Measurements from ENCODE around the gene ARHGEF28.

The ARHGEF28 gene

GRCh38 chr5:73663161-73663859 is 37.3 kb downstream of the ARHGEF28 start:
- DNase-seq = no peak

GRCh38 chr5:73663860-73664240 is 37.9 kb downstream of the ARHGEF28 start:
- DNase-seq = no peak

GRCh38 chr5:73664796-73665195 is 38.8 kb downstream of the ARHGEF28 start:
- DNase-seq = no peak

GRCh38 chr5:73666891-73667290 is 40.9 kb downstream of the ARHGEF28 start:
- DNase-seq = no peak

GRCh38 chr5:73668017-73668416 is 42.0 kb downstream of the ARHGEF28 start:
- no peak for DNase-seq

GRCh38 chr5:73668486-73669111 is 42.6 kb downstream of the ARHGEF28 start:
- no peak for DNase-seq

GRCh38 chr5:73670731-73671130 is 44.7 kb downstream of the ARHGEF28 start:
- no peak for DNase-seq

GRCh38 chr5:73672132-73672531 is 46.1 kb downstream of the ARHGEF28 start:
- DNase-seq = no peak

GRCh38 chr5:73673161-73673591 is 47.2 kb downstream of the ARHGEF28 start:
- no peak for DNase-seq

- no peak for DNase-seq
Measured at GRCh38 chr5:73674669-73675004, 48.6 kb downstream of the ARHGEF28 start.

GRCh38 chr5:73678322-73678740 is 52.3 kb downstream of the ARHGEF28 start:
- DNase-seq = no peak

GRCh38 chr5:73678807-73679206 is 52.8 kb downstream of the ARHGEF28 start:
- DNase-seq = no peak

GRCh38 chr5:73682176-73682575 is 56.2 kb downstream of the ARHGEF28 start:
- DNase-seq = no peak

- DNase-seq = no peak
Measured at GRCh38 chr5:73684691-73685090, 58.7 kb downstream of the ARHGEF28 start.

- DNase-seq = no peak
Measured at GRCh38 chr5:73686912-73687311, 60.9 kb downstream of the ARHGEF28 start.

GRCh38 chr5:73687357-73687756 is 61.4 kb downstream of the ARHGEF28 start:
- DNase-seq = no peak

- DNase-seq = no peak
Measured at GRCh38 chr5:73690015-73690414, 64.0 kb downstream of the ARHGEF28 start.

GRCh38 chr5:73691302-73692080 is 65.5 kb downstream of the ARHGEF28 start:
- no peak for DNase-seq

GRCh38 chr5:73692166-73692640 is 66.2 kb downstream of the ARHGEF28 start:
- no peak for DNase-seq

- no peak for DNase-seq
Measured at GRCh38 chr5:73692981-73693380, 67.0 kb downstream of the ARHGEF28 start.

GRCh38 chr5:73693573-73694061 is 67.6 kb downstream of the ARHGEF28 start:
- no peak for DNase-seq

- peak; percentile 5 for DNase-seq
Measured at GRCh38 chr5:73694089-73694488, 68.1 kb downstream of the ARHGEF28 start.

GRCh38 chr5:73698011-73698410 is 72.0 kb downstream of the ARHGEF28 start:
- DNase-seq = no peak

GRCh38 chr5:73701566-73701965 is 75.6 kb downstream of the ARHGEF28 start:
- DNase-seq = no peak
